Aorta (tissue), 5 donors: ENCODE data around the gene ACTL8. TPM values are rescaled to one million over a fixed set of nuclear protein-coding genes. Genes with fewer than 3 reads are reported as not detected.

Source experiments
- ATAC-seq: fragments of 200-7000 bp; cut with Tn5 transposase; one replicate; pipeline ENCODE4 v1.9.1; 2022; ENCODE audit warnings: moderate library complexity; ENCODE audit not compliant: low FRiP score
- DNase-seq, 2 donors: peaks; one replicate each; pipeline ENCODE4 v3.0.0-alpha.2; 2020
- H3K27ac ChIP-seq, 2 donors: one replicate each; pipeline ENCODE4 v1.5.1; 2013; ENCODE audit warnings: low read length in 2 of 2, mild to moderate bottlenecking in 2 of 2, moderate library complexity in 2 of 2, control low read depth in 1 of 2, inconsistent platforms in 1 of 2, low read depth in 1 of 2
- H3K27me3 ChIP-seq, 2 donors: one replicate each; pipeline ENCODE4 v1.6.1; 2013; ENCODE audit warnings: control low read depth in 1 of 2, low read length in 1 of 2, mild to moderate bottlenecking in 1 of 2, moderate library complexity in 1 of 2; ENCODE audit not compliant: insufficient read depth in 2 of 2, control insufficient read depth in 1 of 2
- H3K36me3 ChIP-seq, 2 donors: one replicate each; pipeline ENCODE4 v1.6.1; 2013; ENCODE audit warnings: control low read depth in 1 of 2, low read length in 1 of 2, mild to moderate bottlenecking in 1 of 2; ENCODE audit not compliant: insufficient read depth in 2 of 2, control insufficient read depth in 1 of 2
- H3K4me1 ChIP-seq, 2 donors: one replicate each; pipeline ENCODE4 v1.6.1; 2013; ENCODE audit warnings: low read length in 2 of 2, control low read depth in 1 of 2, mild to moderate bottlenecking in 1 of 2, moderate library complexity in 1 of 2; ENCODE audit not compliant: insufficient read depth in 2 of 2, control insufficient read depth in 1 of 2
- H3K4me3 ChIP-seq, 2 donors: one replicate each; pipeline ENCODE4 v1.5.1; 2013; ENCODE audit warnings: low read length in 2 of 2, control low read depth in 1 of 2, mild to moderate bottlenecking in 1 of 2
- H3K9me3 ChIP-seq: one replicate; pipeline ENCODE4 v1.6.1; 2013; ENCODE audit warnings: mild to moderate bottlenecking, low read length; ENCODE audit not compliant: control insufficient read depth
- WGBS, 2 donors: extraction: QIAGEN DNeasy Blood & Tissue Kit; methylation state at CpG; one replicate each; pipeline ENCODE4 v1.1.7; 2013; 5-methylcytosine and 5-hydroxymethylcytosine counted together
- intact Hi-C, 2 donors: fragments of 100-400 bp; cut with DNase I; formaldehyde crosslinking; loops; one replicate each; pipeline versions ENCODE4 v1.14.2 to v1.15.0; 2022
- polyA plus RNA-seq, 2 donors: library from polyadenylated mRNA; stranded (reverse); fragments of 200-250 nt; gene quantifications; one replicate each; pipeline ENCODE4 v1.2.3, GENCODE V29; 2013
- total RNA-seq, 2 donors: library from RNA; stranded (reverse); fragmentation: NEBNext Ultra II Directional; extraction: Animal tissue kit (Norgen Biotek cat#: 25700); gene quantifications; one replicate each; pipeline ENCODE4 v1.2.1, GENCODE V29; 2021
- donor health status: healthy with polysubstance abuse.
- donor health status: Bipolar disorder and iron deficiency.
- donor health status: DM: no; HTN: no; CAD: no.
- donor health status: DM: no; HTN: no; CAD: no.
- donor health status: DM: yes; HTN: yes; CAD: no.

Gene ACTL8
- total and polyA plus RNA-seq, 4 donors, result not detected

DNA sequence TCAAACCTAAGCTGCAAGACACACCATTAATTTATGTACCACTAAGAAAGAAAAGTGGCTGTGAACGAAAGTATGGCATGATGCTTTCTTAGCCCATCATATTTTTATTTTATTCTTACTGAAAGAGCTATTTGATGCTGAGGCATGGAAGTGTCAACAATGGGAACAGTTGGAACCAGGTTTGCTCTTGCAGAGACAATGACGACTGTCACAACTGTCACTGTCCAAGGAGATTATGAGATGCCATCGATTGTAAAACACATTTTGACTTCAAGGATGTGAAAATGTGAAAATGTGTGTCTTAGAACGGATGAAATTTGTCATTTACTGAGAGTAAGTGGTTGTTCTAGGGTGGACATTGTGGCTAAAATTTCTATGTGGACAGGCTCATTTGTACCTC is 2.8 kb upstream of the ACTL8 start:
- 76 to 80% methylated on average over 4 of the region's 4 CpGs for WGBS, 2 donors
- intact Hi-C loops, result loop anchor here in 1 of 2 donors (10.0 kb wide), 1 partner anchor 58 kb away; no protein-coding TSS in a partner anchor

GRCh38 chr1:17757426-17757825 is 2.3 kb downstream of the ACTL8 start:
- no peak for DNase-seq
- Histone ChIP-seq H3K27me3 (no peaks in the 10 kb centered on the region), H3K36me3 (no peaks in the 10 kb centered on the region), H3K9me3 (peaks cover 20% of the 10 kb centered on the region), H3K27ac (no peak overlapping the region), H3K4me1 (no peaks in the 10 kb centered on the region), H3K4me3 (no peak overlapping the region)
- 75 to 77% methylated on average over 6 of the region's 6 CpGs for WGBS, 2 donors
- intact Hi-C loops, result loop anchor here in 1 of 2 donors (10.0 kb wide), 1 partner anchor 63 kb away; no protein-coding TSS in a partner anchor
- no peak for ATAC-seq

More for the DNA sequence above, 2.8 kb upstream of the ACTL8 start:
- Histone ChIP-seq H3K27me3 (no peaks in the 10 kb centered on the region), H3K36me3 (no peaks in the 10 kb centered on the region), H3K9me3 (peaks cover 7% of the 10 kb centered on the region), H3K4me1 (no peaks in the 10 kb centered on the region), H3K27ac (no peak overlapping the region), H3K4me3 (no peak overlapping the region)
- no peak for ATAC-seq
- DNase-seq, result no peak

GRCh38 chr1:17759114-17759513 is 4.0 kb downstream of the ACTL8 start:
- H3K4me1 ChIP-seq, result no peaks in the 10 kb centered on the region
- H3K9me3 ChIP-seq, result peaks cover 20% of the 10 kb centered on the region
- H3K4me3 ChIP-seq, result no peak overlapping the region
- DNase-seq (peak in 1 of 2 donors; percentile 32), ATAC-seq (no peak)
- H3K36me3 ChIP-seq, result no peaks in the 10 kb centered on the region
- H3K27me3 ChIP-seq, result no peaks in the 10 kb centered on the region
- H3K27ac ChIP-seq, result no peak overlapping the region
- 54 to 58% methylated on average over 7 of the region's 7 CpGs for WGBS, 2 donors
- intact Hi-C loops, result loop anchor here in 1 of 2 donors (10.0 kb wide), 1 partner anchor 64 kb away; no protein-coding TSS in a partner anchor

- H3K27ac ChIP-seq, result no peak overlapping the region
- no peak overlapping the region for H3K4me3 ChIP-seq
- H3K36me3 ChIP-seq, result no peaks in the 10 kb centered on the region
- DNase-seq (no peak), ATAC-seq (no peak)
- H3K27me3 ChIP-seq, result no peaks in the 10 kb centered on the region
- 86 to 87% methylated on average over 11 of the region's 11 CpGs for WGBS, 2 donors
- intact Hi-C loops, result no loop called here
- no peaks in the 10 kb centered on the region for H3K4me1 ChIP-seq
- peaks cover 12% of the 10 kb centered on the region for H3K9me3 ChIP-seq
Measured at GRCh38 chr1:17762313-17762712, 7.2 kb downstream of the ACTL8 start.

GRCh38 chr1:17763417-17763816 is 8.3 kb downstream of the ACTL8 start:
- no peaks in the 10 kb centered on the region for H3K4me1 ChIP-seq
- ATAC-seq (no peak), DNase-seq (no peak)
- H3K4me3 ChIP-seq, result no peak overlapping the region
- H3K27ac ChIP-seq, result no peak overlapping the region
- H3K36me3 ChIP-seq, result no peaks in the 10 kb centered on the region
- WGBS, 2 donors, result 68% methylated on average over 8 of the region's 8 CpGs
- intact Hi-C loops, result no loop called here
- no peaks in the 10 kb centered on the region for H3K27me3 ChIP-seq
- peaks cover 11% of the 10 kb centered on the region for H3K9me3 ChIP-seq

GRCh38 chr1:17763995-17764394 is 8.9 kb downstream of the ACTL8 start:
- Histone ChIP-seq H3K4me1 (no peaks in the 10 kb centered on the region), H3K36me3 (no peaks in the 10 kb centered on the region), H3K9me3 (peaks cover 9% of the 10 kb centered on the region), H3K4me3 (no peak overlapping the region), H3K27me3 (no peaks in the 10 kb centered on the region), H3K27ac (no peak overlapping the region)
- intact Hi-C loops, result no loop called here
- ATAC-seq (no peak), DNase-seq (peak in 1 of 2 donors; percentile 12)
- WGBS, 2 donors, result 82 to 87% methylated on average over 5 of the region's 5 CpGs

GRCh38 chr1:17764591-17764990 is 9.5 kb downstream of the ACTL8 start:
- H3K4me1 ChIP-seq, result no peaks in the 10 kb centered on the region
- DNase-seq, result no peak
- WGBS, 2 donors, result 48 to 55% methylated on average over 10 of the region's 10 CpGs
- intact Hi-C loops, result no loop called here
- no peaks in the 10 kb centered on the region for H3K27me3 ChIP-seq
- H3K36me3 ChIP-seq, result no peaks in the 10 kb centered on the region
- no peak overlapping the region for H3K4me3 ChIP-seq
- no peak for ATAC-seq
- no peak overlapping the region for H3K27ac ChIP-seq
- peaks cover 4% of the 10 kb centered on the region for H3K9me3 ChIP-seq

DNA sequence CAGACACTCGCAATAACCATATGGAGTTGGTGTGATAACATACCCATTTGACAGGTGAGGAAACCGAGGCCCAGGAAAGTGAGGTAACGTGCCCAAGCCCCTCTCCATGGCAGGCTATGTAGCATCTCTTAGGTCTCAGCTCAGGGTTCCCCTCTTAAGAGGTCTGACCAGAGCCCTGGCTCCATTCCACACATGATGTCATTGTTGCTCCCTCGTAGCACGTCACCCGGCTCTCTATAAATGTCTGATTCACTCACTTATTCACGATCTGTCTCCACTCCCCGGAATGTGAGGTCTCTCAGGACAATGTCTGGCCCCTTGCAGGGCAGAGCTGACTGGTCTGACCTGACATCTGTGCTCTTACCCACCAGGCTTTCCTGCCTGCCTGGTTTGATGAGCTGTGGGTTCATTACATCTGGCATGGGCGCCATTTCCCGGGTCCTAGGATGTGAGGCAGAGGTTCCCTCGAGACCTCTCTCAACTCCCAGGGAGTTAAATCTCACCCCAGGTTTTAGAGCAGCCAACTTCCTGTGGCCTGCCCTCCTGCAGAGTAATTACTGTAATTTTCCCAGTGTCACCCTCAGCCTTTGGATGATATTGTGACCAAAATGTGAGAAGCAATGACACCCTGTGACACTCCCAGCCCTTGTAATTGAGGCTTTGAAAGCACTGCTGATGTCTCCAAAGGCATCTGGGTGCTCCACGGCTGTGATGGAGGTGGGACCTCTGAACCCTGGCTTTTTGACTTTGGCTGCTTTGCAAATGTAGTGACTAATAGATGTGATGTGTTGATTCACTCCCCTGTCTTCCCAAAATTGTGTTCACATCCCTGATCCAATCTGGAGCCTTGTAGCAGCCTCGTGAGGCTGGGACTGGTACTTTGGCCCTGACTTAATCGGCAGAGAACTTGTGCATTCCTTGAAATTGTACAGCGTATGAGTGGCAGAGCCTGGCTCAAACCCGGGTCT is 10.6 kb downstream of the ACTL8 start:
- intact Hi-C loops, result no loop called here
- Histone ChIP-seq H3K4me1 (no peaks in the 10 kb centered on the region), H3K9me3 (no peaks in the 10 kb centered on the region), H3K27me3 (no peaks in the 10 kb centered on the region), H3K4me3 (no peak overlapping the region), H3K36me3 (no peaks in the 10 kb centered on the region), H3K27ac (no peak overlapping the region)
- 51 to 52% methylated on average over 16 of the region's 16 CpGs for WGBS, 2 donors
- peak; percentile 57 to 82 for DNase-seq
- ATAC-seq, result no peak
